ENCODE measurements around the gene NPAS1.

Gene NPAS1

GRCh38 chr19:47039239-47039874, 19.7 kb downstream of the NPAS1 start:
- no peak for TF ChIP-seq CTCF (conservative IDR thresholded peaks at IDR 0.05; ENCODE audit: low read depth, low read length)
- H3K4me3 ChIP-seq (ENCODE audit: low read length) = no peak overlapping the region

GRCh38 chr19:47040869-47041268, 21.2 kb downstream of the NPAS1 start:
- TF ChIP-seq CTCF (conservative IDR thresholded peaks at IDR 0.05; ENCODE audit: low read depth, low read length) = no peak
- no peak overlapping the region for H3K4me3 ChIP-seq (ENCODE audit: low read length)
- DNase-seq (ENCODE audit: low read depth) = no peak

More at GRCh38 chr19:47039239-47039874, 19.7 kb downstream of the NPAS1 start:
- DNase-seq (ENCODE audit: low read depth) = no peak

GRCh38 chr19:47044946-47045866, 25.6 kb downstream of the NPAS1 start:
- DNase-seq (ENCODE audit: low read depth) = no peak
- no peak overlapping the region for H3K4me3 ChIP-seq (ENCODE audit: low read length)
- TF ChIP-seq CTCF (conservative IDR thresholded peaks at IDR 0.05; ENCODE audit: low read depth, low read length) = no peak

DNA sequence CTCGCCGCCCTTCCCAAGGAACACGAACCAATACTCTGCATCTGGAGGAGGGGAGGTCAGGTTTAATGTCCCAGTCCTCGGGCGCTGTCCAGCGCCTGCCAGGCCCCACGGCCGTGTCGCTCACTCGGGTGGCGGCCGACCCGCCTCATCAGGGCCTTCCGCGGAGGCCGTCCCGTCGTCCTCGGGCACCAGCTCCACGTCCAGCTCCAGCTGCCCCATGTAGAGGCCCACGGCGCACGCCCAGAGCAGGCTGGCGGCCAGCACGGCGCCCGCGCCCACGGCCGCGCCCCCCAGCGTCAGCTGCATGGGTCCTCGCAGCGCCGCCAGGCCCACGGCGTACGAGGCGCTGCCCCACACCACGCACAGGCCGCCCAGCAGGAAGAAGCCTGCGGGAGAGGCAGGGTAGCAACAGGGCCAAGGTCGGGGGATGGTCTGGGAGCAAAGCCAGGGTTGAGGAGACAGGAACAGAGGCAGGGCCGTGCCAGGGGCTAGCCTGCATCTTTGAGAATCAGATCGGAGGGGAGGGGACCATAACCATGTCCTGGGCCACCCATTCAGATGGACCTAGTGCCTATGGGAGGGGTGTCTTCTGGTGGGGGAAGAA, 26.3 kb downstream of the NPAS1 start:
- H3K4me3 ChIP-seq (ENCODE audit: low read length) = no peak overlapping the region
- TF ChIP-seq CTCF (conservative IDR thresholded peaks at IDR 0.05; ENCODE audit: low read depth, low read length) = no peak

DNA sequence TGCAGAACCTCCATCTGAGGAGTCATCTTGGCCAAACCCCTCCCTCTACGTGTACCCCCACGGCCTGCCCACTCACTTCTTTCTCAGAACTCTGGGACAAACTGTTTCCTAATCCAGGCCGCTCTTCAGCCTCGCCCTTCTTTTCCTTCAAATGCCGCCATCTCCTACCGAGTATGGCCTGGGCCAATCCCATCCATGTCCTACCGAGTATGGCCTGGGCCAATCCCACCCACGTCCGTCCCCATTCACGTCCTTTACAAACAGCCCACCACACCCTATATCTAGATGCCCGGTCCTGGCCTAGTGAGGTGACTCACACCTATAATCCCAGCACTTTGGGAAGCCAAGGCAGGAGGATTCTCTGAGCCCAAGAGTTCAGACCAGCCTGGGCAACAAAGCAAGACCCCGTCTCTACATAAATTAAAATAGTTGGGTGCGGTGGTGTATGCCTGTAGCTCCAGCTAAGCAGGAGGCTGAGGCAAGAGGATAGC, 27.7 kb downstream of the NPAS1 start:
- peak overlapping the region; percentile 67 for H3K4me3 ChIP-seq (ENCODE audit: low read length)
- no peak for DNase-seq (ENCODE audit: low read depth)
- no peak for TF ChIP-seq CTCF (conservative IDR thresholded peaks at IDR 0.05; ENCODE audit: low read depth, low read length)

More for the DNA sequence above, 26.3 kb downstream of the NPAS1 start:
- DNase-seq (ENCODE audit: low read depth) = no peak

- no peak for TF ChIP-seq CTCF (conservative IDR thresholded peaks at IDR 0.05; ENCODE audit: low read depth, low read length)
- DNase-seq (ENCODE audit: low read depth) = peak; percentile 69
- H3K4me3 ChIP-seq (ENCODE audit: low read length) = peak overlapping the region; percentile 67
These were observed 28.2 kb downstream of the NPAS1 start for GRCh38 chr19:47047763-47048405.
